ENCODE measurements around the gene LRRC57.

GRCh38 chr15:42491539-42492225 lies 56.9 kb downstream of the LRRC57 start:
- TF ChIP-seq YY1 (IDR thresholded peaks at IDR 0.05; ENCODE audit: low read depth, low read length) (no peak), SP2 (IDR thresholded peaks at IDR 0.05; ENCODE audit: low read length) (no peak), RNF2 (IDR thresholded peaks at IDR 0.05; ENCODE audit: borderline replicate concordance, low read depth, low read length, missing control alignments, poor library complexity, severe bottlenecking) (no peak), RFX5 (IDR thresholded peaks at IDR 0.05; ENCODE audit: borderline replicate concordance, low read depth, low read length) (no peak), CTCF (IDR thresholded peaks at IDR 0.05; ENCODE audit: control extremely low read depth in 1 of 3, insufficient read depth in 1 of 3, low read depth in 1 of 3, low read length in 3 of 3) (no peak), POLR2A (IDR thresholded peaks at IDR 0.05; ENCODE audit: control extremely low read depth in 1 of 2, low read depth in 2 of 2, low read length in 2 of 2) (no peak), CHD2 (IDR thresholded peaks at IDR 0.05; ENCODE audit: low read length) (no peak), TCF12 (IDR thresholded peaks at IDR 0.05; ENCODE audit: low read depth, low read length) (no peak), TBP (IDR thresholded peaks at IDR 0.05; ENCODE audit: low read depth, low read length) (no peak), ZNF274 (IDR thresholded peaks at IDR 0.05; ENCODE audit: borderline replicate concordance, extremely low read depth, low read length) (no peak), MAFK (IDR thresholded peaks at IDR 0.05; ENCODE audit: low read depth, low read length) (no peak), TAF1 (IDR thresholded peaks at IDR 0.05; ENCODE audit: low read depth, low read length) (no peak)
